Heart right ventricle (tissue), 16 donors: Measurements from ENCODE around the gene DOCK1. TPM values are rescaled to one million over a fixed set of nuclear protein-coding genes. Genes with fewer than 3 reads are reported as not detected.

Experiments
- ATAC-seq, 8 donors: fragments of 200-7000 bp; cut with Tn5 transposase; one replicate each; pipeline ENCODE4 v1.9.1; 2020; ENCODE audit warnings: mild to moderate bottlenecking in 8 of 8, moderate library complexity in 8 of 8, moderate number of reproducible peaks in 1 of 8
- DNase-seq, 2 donors: peaks; one replicate each; pipeline ENCODE4 v3.0.0-alpha.2; 2020
- H3K27ac ChIP-seq, 10 donors: fragments of 200-600 bp; sonication (generic) in 2 of 10; one replicate each; pipeline versions ENCODE4 v1.5.0 to v1.8.0; 2020 to 2022; ENCODE audit warnings: mild to moderate bottlenecking in 3 of 10
- H3K27me3 ChIP-seq, 7 donors: fragments of 200-600 bp; one replicate each; pipeline ENCODE4 v1.8.0; 2021 to 2022; ENCODE audit warnings: mild to moderate bottlenecking in 2 of 7
- H3K36me3 ChIP-seq, 9 donors: fragments of 200-600 bp; sonication (generic) in 1 of 9; one replicate each; pipeline versions ENCODE4 v1.5.0 to v1.8.0; 2020 to 2022; ENCODE audit warnings: mild to moderate bottlenecking in 2 of 9
- H3K4me1 ChIP-seq, 9 donors: fragments of 200-600 bp; sonication (generic) in 1 of 9; one replicate each; pipeline versions ENCODE4 v1.5.0 to v1.8.0; 2020 to 2022; ENCODE audit warnings: mild to moderate bottlenecking in 4 of 9
- H3K4me3 ChIP-seq, 10 donors: fragments of 200-600 bp; sonication (generic) in 2 of 10; one replicate each; pipeline versions ENCODE4 v1.5.0 to v1.8.0; 2020 to 2022; ENCODE audit warnings: mild to moderate bottlenecking in 7 of 10, moderate library complexity in 2 of 10
- H3K9me3 ChIP-seq, 11 donors: fragments of 200-600 bp in 10 of 11; sonication (generic) in 2 of 11; one replicate each; pipeline versions ENCODE4 v1.5.0 to v1.8.0; 2013 to 2022; ENCODE audit warnings: mild to moderate bottlenecking in 2 of 11, control low read depth in 1 of 11, moderate library complexity in 1 of 11
- CTCF ChIP-seq, 9 donors: fragments of 200-600 bp; sonication (generic) in 2 of 9; IDR thresholded peaks; one replicate each; pipeline versions ENCODE4 v1.5.0 to v1.8.0; 2021 to 2022; ENCODE audit warnings: antibody characterized with exemption in 9 of 9, mild to moderate bottlenecking in 5 of 9, moderate library complexity in 1 of 9
- WGBS, 2 donors: extraction: QIAGEN DNeasy Blood & Tissue Kit; methylation state at CpG; one replicate each; pipeline ENCODE4 v1.1.7; 2013; ENCODE audit warnings: inconsistent platforms in 1 of 2; 5-methylcytosine and 5-hydroxymethylcytosine counted together
- intact Hi-C, 10 donors: fragments of 100-400 bp; cut with DNase I; formaldehyde crosslinking; loops; one replicate each; pipeline versions ENCODE4 v1.11.1 to v1.14.2; 2022
- polyA plus RNA-seq, 2 donors: library from polyadenylated mRNA; stranded (reverse); fragments of 200-250 nt; gene quantifications; one replicate each; pipeline ENCODE4 v1.2.3, GENCODE V29; 2013
- total RNA-seq, 10 donors: library from RNA; stranded (reverse); fragmentation: NEBNext Ultra II Directional in 3 of 10; extraction: Animal tissue kit (Norgen Biotek cat#: 25700) in 3 of 10; gene quantifications; one replicate each; pipeline versions ENCODE4 v1.2.1 to v1.2.4, GENCODE V29; 2021 to 2023
- donor health status: Arrhythmogenic right ventricular cardiomyopathy.
- donor health status: ischemic (EF 13 %, LVEDD 7.1; RV severe dilation, severe dysfunction).
- donor health status: healthy with polysubstance abuse.
- donor health status: DM: no; HTN: yes; CAD: no.
- donor health status: DM: no; HTN: no; CAD: no.
- donor health status: ischemic (EF 25% LVEDD 6.9; RV normal size, moderate dysfunction).
- donor health status: ischemic (EF 25% LVEDD 5.7; RV mildly dilated, moderate dysfunction).
- donor health status: healthy.
- donor health status: DM: yes; HTN: yes; CAD: no.
- donor health status: Ischemic cardiomyopathy.
- donor health status: ischemic (EF 35%, LVEDD 5.7; RV mildly dilated, moderate dysfunction).
- donor health status: nonischemic (EF 11% LVEDD 7.7; RV severe dilation, severe dysfunction).
- donor health status: DM: yes; HTN: yes; CAD: no.
- donor health status: PGD.
- donor health status: ischemic (EF 29% LVEDD 5.4; RV normal size, mild dysfunction).
- donor health status: nonischemic (EF 23%, LVEDD 6.1; RV moderate dilation, normal function).

The DOCK1 gene
- total and polyA plus RNA-seq, 12 donors, result 7.8 to 26.7 (median 19.8) TPM

DNA sequence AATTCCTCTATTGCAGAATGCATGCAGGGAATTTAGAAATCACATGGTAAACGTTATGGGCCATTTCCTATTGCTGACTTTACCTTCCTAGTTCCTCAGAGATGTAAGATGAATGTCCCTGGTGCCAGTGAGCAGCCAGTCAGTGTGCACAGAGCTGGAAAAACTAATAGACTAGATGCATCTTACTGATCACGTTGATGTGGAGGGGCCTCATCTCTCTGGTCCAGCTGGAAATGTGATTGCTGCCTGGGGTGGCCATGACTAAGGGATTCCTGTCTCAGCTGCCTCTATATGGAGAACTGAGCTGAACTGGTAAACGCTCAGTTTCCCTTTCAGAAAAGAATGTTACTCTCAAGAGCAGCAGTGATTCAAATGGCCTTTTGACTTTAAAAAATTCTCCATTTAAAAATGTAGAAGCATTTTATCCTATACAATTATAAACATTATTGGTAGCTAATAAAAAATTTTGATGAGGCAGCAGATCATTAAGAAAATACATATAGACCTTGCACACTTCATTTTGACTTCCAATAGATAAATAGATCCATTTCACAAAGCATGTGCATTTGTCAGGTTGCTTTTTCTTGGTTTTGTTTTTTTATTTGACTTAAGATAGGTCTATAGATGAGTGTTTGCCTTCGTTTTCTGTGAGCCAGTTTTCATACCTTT is 371.7 kb downstream of the DOCK1 start:
- DNase-seq (no peak), ATAC-seq (no peak)
- Histone ChIP-seq H3K36me3 (peaks cover 0 to 23% (median 3%) of the 10 kb centered on the region in 9 donors), H3K9me3 (peaks cover 0 to 3% (median 0%) of the 10 kb centered on the region in 11 donors), H3K4me3 (no peak overlapping the region), H3K4me1 (peaks cover 0 to 7% (median 0%) of the 10 kb centered on the region in 9 donors), H3K27ac (no peak overlapping the region), H3K27me3 (no peaks in the 10 kb centered on the region)
- intact Hi-C loops, result no loop called here
- no peak for TF ChIP-seq CTCF (IDR thresholded peaks at IDR 0.05)
- 75 to 76% methylated on average over 4 of the region's 4 CpGs for WGBS, 2 donors

- no peak for ATAC-seq
Observed at GRCh38 chr10:127278001-127278400, 372.8 kb downstream of the DOCK1 start.

GRCh38 chr10:127279334-127279774 is 374.1 kb downstream of the DOCK1 start:
- no peak for ATAC-seq
- WGBS, 2 donors, result 94 to 96% methylated on average over 5 of the region's 5 CpGs

More at GRCh38 chr10:127278001-127278400, 372.8 kb downstream of the DOCK1 start:
- intact Hi-C loops, result no loop called here
- no peak for DNase-seq
- no peak overlapping the region for H3K4me3 ChIP-seq
- H3K27ac ChIP-seq, result no peak overlapping the region
- TF ChIP-seq CTCF (IDR thresholded peaks at IDR 0.05), result no peak
- H3K36me3 ChIP-seq, result peaks cover 0 to 23% (median 6%) of the 10 kb centered on the region in 9 donors
- H3K9me3 ChIP-seq, result peaks cover 0 to 11% (median 3%) of the 10 kb centered on the region in 11 donors
- 71 to 73% methylated on average over 5 of the region's 5 CpGs for WGBS, 2 donors
- no peaks in the 10 kb centered on the region for H3K27me3 ChIP-seq
- H3K4me1 ChIP-seq, result peaks cover 0 to 7% (median 0%) of the 10 kb centered on the region in 9 donors

DNA sequence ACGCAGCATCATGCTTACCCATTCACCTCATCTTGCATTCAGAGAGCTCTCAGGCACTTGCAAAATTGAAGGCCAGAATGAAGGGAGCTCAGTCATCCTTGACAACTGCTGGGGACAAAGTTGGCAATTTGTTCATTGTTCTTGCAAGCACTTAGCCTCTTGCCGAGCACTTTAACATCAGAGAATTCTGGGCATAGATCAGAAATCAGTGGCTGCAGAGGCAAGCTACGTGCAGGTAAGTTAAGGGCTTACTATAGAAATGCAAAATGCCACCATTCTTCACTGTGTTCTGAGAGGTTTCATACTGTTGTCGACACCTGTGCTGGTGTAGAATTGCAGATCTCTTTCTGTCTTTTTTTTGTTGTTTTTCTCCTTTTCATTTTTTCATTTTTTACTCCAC is 375.2 kb downstream of the DOCK1 start:
- Histone ChIP-seq H3K27ac (no peak overlapping the region), H3K36me3 (peaks cover 0 to 25% (median 6%) of the 10 kb centered on the region in 9 donors), H3K4me1 (peaks cover 0 to 7% (median 0%) of the 10 kb centered on the region in 9 donors), H3K4me3 (no peak overlapping the region), H3K9me3 (peaks cover 0 to 19% (median 6%) of the 10 kb centered on the region in 11 donors), H3K27me3 (no peaks in the 10 kb centered on the region)
- no peak for TF ChIP-seq CTCF (IDR thresholded peaks at IDR 0.05)
- intact Hi-C loops, result no loop called here
- DNase-seq, result no peak
- no peak for ATAC-seq
- 97 to 99% methylated on average over 4 of the region's 4 CpGs for WGBS, 2 donors

More at GRCh38 chr10:127279334-127279774, 374.1 kb downstream of the DOCK1 start:
- intact Hi-C loops, result no loop called here
- H3K4me1 ChIP-seq, result peaks cover 0 to 7% (median 0%) of the 10 kb centered on the region in 9 donors
- H3K9me3 ChIP-seq, result peaks cover 0 to 19% (median 6%) of the 10 kb centered on the region in 11 donors
- peaks cover 0 to 25% (median 6%) of the 10 kb centered on the region in 9 donors for H3K36me3 ChIP-seq
- DNase-seq, result no peak
- H3K4me3 ChIP-seq, result no peak overlapping the region
- no peak for TF ChIP-seq CTCF (IDR thresholded peaks at IDR 0.05)
- no peak overlapping the region for H3K27ac ChIP-seq
- H3K27me3 ChIP-seq, result no peaks in the 10 kb centered on the region
